Mammary epithelial cell (primary cell): Measurements from ENCODE around the gene DENND1A.

ENCODE experiments used
- EZH2 ChIP-seq: IDR thresholded peaks from 2 replicates; pipeline ENCODE4 v1.6.1; 2012; ENCODE audit warnings: low read length, inconsistent platforms, borderline replicate concordance
- TF ChIP-seq, protein P1 (sequence below), 2 donors: IDR thresholded peaks in 1 of 2; conservative IDR thresholded peaks in 1 of 2; 2 replicates each; pipeline ENCODE4 v1.5.1; 2011 to 2012; ENCODE audit warnings: inconsistent platforms in 2 of 2, low read length in 2 of 2, mild to moderate bottlenecking in 2 of 2, control low read depth in 1 of 2, low read depth in 1 of 2; ENCODE audit not compliant: insufficient read depth in 1 of 2; ENCODE audit errors: extremely low read depth in 1 of 2

- TF ChIP-seq, protein P1, sequence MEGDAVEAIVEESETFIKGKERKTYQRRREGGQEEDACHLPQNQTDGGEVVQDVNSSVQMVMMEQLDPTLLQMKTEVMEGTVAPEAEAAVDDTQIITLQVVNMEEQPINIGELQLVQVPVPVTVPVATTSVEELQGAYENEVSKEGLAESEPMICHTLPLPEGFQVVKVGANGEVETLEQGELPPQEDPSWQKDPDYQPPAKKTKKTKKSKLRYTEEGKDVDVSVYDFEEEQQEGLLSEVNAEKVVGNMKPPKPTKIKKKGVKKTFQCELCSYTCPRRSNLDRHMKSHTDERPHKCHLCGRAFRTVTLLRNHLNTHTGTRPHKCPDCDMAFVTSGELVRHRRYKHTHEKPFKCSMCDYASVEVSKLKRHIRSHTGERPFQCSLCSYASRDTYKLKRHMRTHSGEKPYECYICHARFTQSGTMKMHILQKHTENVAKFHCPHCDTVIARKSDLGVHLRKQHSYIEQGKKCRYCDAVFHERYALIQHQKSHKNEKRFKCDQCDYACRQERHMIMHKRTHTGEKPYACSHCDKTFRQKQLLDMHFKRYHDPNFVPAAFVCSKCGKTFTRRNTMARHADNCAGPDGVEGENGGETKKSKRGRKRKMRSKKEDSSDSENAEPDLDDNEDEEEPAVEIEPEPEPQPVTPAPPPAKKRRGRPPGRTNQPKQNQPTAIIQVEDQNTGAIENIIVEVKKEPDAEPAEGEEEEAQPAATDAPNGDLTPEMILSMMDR (conservative IDR thresholded peaks at IDR 0.05 in 1 of 2, IDR thresholded peaks at IDR 0.05 in 1 of 2; ENCODE audit: extremely low read depth in 1 of 2, insufficient read depth in 1 of 2, low read depth in 1 of 2, low read length in 2 of 2): no peak
- TF ChIP-seq EZH2: no peak
These were observed 484.8 kb downstream of the DENND1A start for GRCh38 chr9:123445116-123445515.
